ENCODE results near the gene CHADL.

DNA sequence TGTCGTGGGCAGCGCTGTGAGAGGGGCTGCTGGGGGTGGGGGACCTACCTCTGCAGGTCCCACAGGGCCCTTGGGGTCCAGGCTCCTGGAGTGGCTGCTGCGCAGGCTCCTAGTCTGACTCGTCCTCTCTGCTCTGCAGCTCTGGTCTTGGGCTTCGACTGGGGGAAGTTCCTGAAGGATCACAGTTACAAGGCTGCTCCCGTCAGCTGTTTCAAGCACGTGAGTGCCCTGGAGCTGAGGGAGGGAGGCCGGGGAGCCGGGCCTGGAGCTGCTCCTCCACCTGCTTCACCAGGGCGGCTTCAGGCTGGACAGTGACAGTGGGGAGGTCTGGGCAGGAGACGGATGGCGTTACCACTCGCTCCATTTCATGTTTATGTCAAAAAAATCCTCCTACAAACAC is 23.7 kb downstream of the CHADL start:
- TF ChIP-seq EZH2phosphoT487 (IDR thresholded peaks at IDR 0.05; ENCODE audit: borderline replicate concordance, low read depth) (no peak), CTCF (IDR thresholded peaks at IDR 0.05) (no peak), GABPA (IDR thresholded peaks at IDR 0.05; ENCODE audit: low read depth) (no peak), POLR2AphosphoS5 (IDR thresholded peaks at IDR 0.05; ENCODE audit: low read depth, low read length) (no peak), REST (IDR thresholded peaks at IDR 0.05; ENCODE audit: low read depth, low read length) (no peak), MAX (IDR thresholded peaks at IDR 0.05; ENCODE audit: low read depth) (no peak), RAD21 (IDR thresholded peaks at IDR 0.05; ENCODE audit: low read length) (no peak), JUND (IDR thresholded peaks at IDR 0.05) (no peak), NFIC (IDR thresholded peaks at IDR 0.05; ENCODE audit: borderline replicate concordance) (no peak), PBX3 (IDR thresholded peaks at IDR 0.05) (no peak), YY1 (IDR thresholded peaks at IDR 0.05; ENCODE audit: low read depth) (no peak)

All from SK-N-SH (cell line).